NCI-H1105 treated with DMSO at 0.1 percent for 48 hours (cell line): Measurements from ENCODE around the gene CDHR5.

Source experiments
- DNase-seq: peaks from one replicate; lab custom pipeline; 2025; lab: John Stamatoyannopoulos, UW

Gene CDHR5

GRCh38 chr11:610146-610801 lies 14.5 kb downstream of the CDHR5 start:
- no peak for DNase-seq

- no peak for DNase-seq
These were observed 15.4 kb downstream of the CDHR5 start for GRCh38 chr11:609341-609811.

GRCh38 chr11:608791-609251 lies 15.9 kb downstream of the CDHR5 start:
- no peak for DNase-seq

GRCh38 chr11:607971-608659 lies 16.6 kb downstream of the CDHR5 start:
- DNase-seq: no peak

- no peak for DNase-seq
These were observed 17.6 kb downstream of the CDHR5 start for GRCh38 chr11:607020-607780.

GRCh38 chr11:606245-606644 lies 18.5 kb downstream of the CDHR5 start:
- no peak for DNase-seq

GRCh38 chr11:605286-606129 lies 19.2 kb downstream of the CDHR5 start:
- no peak for DNase-seq

GRCh38 chr11:603154-603553 lies 21.6 kb downstream of the CDHR5 start:
- DNase-seq: no peak

- no peak for DNase-seq
These were observed 23.0 kb downstream of the CDHR5 start for GRCh38 chr11:601573-602245.

- no peak for DNase-seq
These were observed 26.6 kb downstream of the CDHR5 start for GRCh38 chr11:598005-598680.

- DNase-seq: no peak
These were observed 27.5 kb downstream of the CDHR5 start for GRCh38 chr11:597166-597725.

GRCh38 chr11:596374-596773 lies 28.4 kb downstream of the CDHR5 start:
- DNase-seq: no peak

GRCh38 chr11:595400-595799 lies 29.4 kb downstream of the CDHR5 start:
- no peak for DNase-seq

- DNase-seq: no peak
These were observed 31.4 kb downstream of the CDHR5 start for GRCh38 chr11:593347-593746.

- DNase-seq: no peak
These were observed 31.8 kb downstream of the CDHR5 start for GRCh38 chr11:592918-593317.

GRCh38 chr11:592501-592900 lies 32.3 kb downstream of the CDHR5 start:
- DNase-seq: no peak

GRCh38 chr11:590997-591396 lies 33.8 kb downstream of the CDHR5 start:
- DNase-seq: no peak

- DNase-seq: no peak
These were observed 35.0 kb downstream of the CDHR5 start for GRCh38 chr11:589798-590197.

- no peak for DNase-seq
These were observed 36.8 kb downstream of the CDHR5 start for GRCh38 chr11:587978-588380.

GRCh38 chr11:587546-587945 lies 37.2 kb downstream of the CDHR5 start:
- DNase-seq: no peak
